CD4-positive, alpha-beta T cell (primary cell): Measurements from ENCODE around the gene CALN1. TPM values are rescaled to one million over a fixed set of nuclear protein-coding genes. Genes with fewer than 3 reads are reported as not detected.
"Not testable (repeated sequence)": the region's sequence is repeated elsewhere in the genome, so short reads cannot be mapped to it uniquely, and the experiment has no call there.

Source experiments
- ATAC-seq: fragments of 200-7000 bp; cut with Tn5 transposase; one replicate; pipeline ENCODE4 v1.10.0; 2022; ENCODE audit warnings: mild to moderate bottlenecking; ENCODE audit not compliant: poor library complexity
- CTCF ChIA-PET: fragments of 350-600 bp; sonication (Branson Sonifier 250); formaldehyde crosslinking; loops from one replicate; lab custom pipeline; 2021; ENCODE audit warnings: antibody characterized with exemption, inconsistent platforms; lab: Charles Lee
- POLR2A ChIA-PET: fragments of 350-600 bp; sonication (Branson Sonifier 250); formaldehyde crosslinking; loops from one replicate; lab custom pipeline; 2021; ENCODE audit warnings: antibody characterized with exemption, inconsistent platforms; lab: Charles Lee
- DNase-seq, 14 experiments: peaks; one replicate each; pipeline ENCODE4 v3.0.0-alpha.2; 2013 to 2020; ENCODE audit warnings: mixed read lengths in 2 of 14
- H3K27ac ChIP-seq, 2 donors: one replicate each; pipeline versions ENCODE4 v1.5.1 to v1.7.0; 2013; ENCODE audit warnings: low read length in 2 of 2, low read depth in 1 of 2, mild to moderate bottlenecking in 1 of 2
- H3K27me3 ChIP-seq, 2 experiments: 1 replicate in 1 of 2; 2 replicates in 1 of 2; pipeline versions ENCODE4 v1.6.1 to v1.7.0; 2013; ENCODE audit warnings: low read length in 2 of 2, control low read depth in 1 of 2, mild to moderate bottlenecking in 1 of 2, moderate library complexity in 1 of 2; ENCODE audit not compliant: insufficient read depth in 2 of 2, control insufficient read depth in 1 of 2
- H3K36me3 ChIP-seq: one replicate; pipeline ENCODE4 v1.6.1; 2013; ENCODE audit warnings: low read length, control low read depth; ENCODE audit not compliant: insufficient read depth
- H3K4me1 ChIP-seq: one replicate; pipeline ENCODE4 v1.6.1; 2013; ENCODE audit warnings: low read length, control low read depth; ENCODE audit not compliant: insufficient read depth
- H3K4me3 ChIP-seq: one replicate; pipeline ENCODE4 v1.5.1; 2013; ENCODE audit warnings: mild to moderate bottlenecking, low read length, moderate library complexity
- H3K9me3 ChIP-seq, 2 experiments: 1 replicate in 1 of 2; 2 replicates in 1 of 2; pipeline versions ENCODE4 v1.6.1 to v1.7.0; 2013; ENCODE audit warnings: low read length in 2 of 2, mild to moderate bottlenecking in 2 of 2, control low read depth in 1 of 2, moderate library complexity in 1 of 2; ENCODE audit not compliant: control insufficient read depth in 1 of 2, insufficient read depth in 1 of 2
- H3K27ac Mint-ChIP-seq: one replicate; pipeline ENCODE4 v1.8.0; 2020; ENCODE audit warnings: mixed read lengths
- H3K27me3 Mint-ChIP-seq: one replicate; pipeline ENCODE4 v1.8.0; 2021; ENCODE audit warnings: mixed read lengths
- H3K36me3 Mint-ChIP-seq: one replicate; pipeline ENCODE4 v1.8.0; 2021; ENCODE audit warnings: low read depth, mixed read lengths
- H3K4me1 Mint-ChIP-seq: one replicate; pipeline ENCODE4 v1.8.0; 2021; ENCODE audit warnings: low read depth, mixed read lengths
- H3K4me3 Mint-ChIP-seq: one replicate; pipeline ENCODE4 v1.8.0; 2020; ENCODE audit warnings: mild to moderate bottlenecking, mixed read lengths
- H3K9me3 Mint-ChIP-seq: one replicate; pipeline ENCODE4 v1.8.0; 2020; ENCODE audit warnings: mixed read lengths
- CTCF ChIP-seq: fragments of 200-600 bp; IDR thresholded peaks from one replicate; pipeline ENCODE4 v1.8.0; 2022; ENCODE audit warnings: antibody characterized with exemption, mild to moderate bottlenecking
- intact Hi-C, 2 experiments: fragments of 100-400 bp; cut with DNase I in 1 of 2; cut with micrococcal nuclease in 1 of 2; formaldehyde crosslinking; loops; one replicate each; pipeline versions ENCODE4 v1.15.1 to v1.9.0; 2023 to 2025; cut with DNase I, micrococcal nuclease
- total RNA-seq, 174 experiments: library from RNA in 2 of 174; stranded (reverse) in 2 of 174; gene quantifications; one replicate each; pipeline ENCODE4 v1.2.3 and lab custom pipeline; 2021 to 2026

The CALN1 gene
- total RNA-seq, 2 experiments from 2014 or later: 0.06 TPM; not detected in 1

- Histone ChIP-seq H3K4me3 (no peak overlapping the region), H3K4me1 (no peaks in the 10 kb centered on the region), H3K27ac (no peak overlapping the region), H3K36me3 (no peaks in the 10 kb centered on the region), H3K27me3 (no peaks in the 10 kb centered on the region), H3K9me3 (peaks cover 0 to 4% of the 10 kb centered on the region in 2 experiments)
- Mint-ChIP-seq H3K27me3 (peaks cover 13% of the 10 kb centered on the region), H3K4me1 (no peaks in the 10 kb centered on the region), H3K27ac (no peak overlapping the region), H3K36me3 (no peaks in the 10 kb centered on the region), H3K4me3 (no peak overlapping the region), H3K9me3 (peaks cover 3% of the 10 kb centered on the region)
- CTCF ChIA-PET: no interaction called here
- no peak for DNase-seq
- ATAC-seq: no peak
- intact Hi-C loops: no loop called here
- no peak for TF ChIP-seq CTCF
- POLR2A ChIA-PET: no interaction called here
These were observed 68.1 kb downstream of the CALN1 start for GRCh38 chr7:72343991-72344390.

- H3K27ac ChIP-seq, ATAC-seq, DNase-seq, H3K4me3 Mint-ChIP-seq, H3K4me3 ChIP-seq, H3K27me3 ChIP-seq, H3K9me3 ChIP-seq, intact Hi-C loops, H3K9me3 Mint-ChIP-seq, CTCF ChIA-PET, H3K27ac Mint-ChIP-seq, H3K36me3 ChIP-seq, H3K36me3 Mint-ChIP-seq, H3K4me1 ChIP-seq, H3K4me1 Mint-ChIP-seq, POLR2A ChIA-PET: not testable (repeated sequence)
- peaks cover 18% of the 10 kb centered on the region for H3K27me3 Mint-ChIP-seq
These were observed 68.8 kb downstream of the CALN1 start for GRCh38 chr7:72343354-72343753.

GRCh38 chr7:72337390-72338167 lies 74.6 kb downstream of the CALN1 start:
- H3K4me1 Mint-ChIP-seq: no peaks in the 10 kb centered on the region
- ATAC-seq: no peak
- no peak overlapping the region for H3K4me3 ChIP-seq
- peaks cover 41% of the 10 kb centered on the region for H3K27me3 Mint-ChIP-seq
- ChIA-PET POLR2A (no interaction called here), CTCF (no interaction called here)
- H3K4me3 Mint-ChIP-seq: no peak overlapping the region
- H3K9me3 ChIP-seq: peaks cover 0 to 15% of the 10 kb centered on the region in 2 experiments
- H3K27ac Mint-ChIP-seq: no peak overlapping the region
- no peaks in the 10 kb centered on the region for H3K36me3 ChIP-seq
- no peak for DNase-seq
- no peak for TF ChIP-seq CTCF
- peaks cover 8 to 25% of the 10 kb centered on the region in 2 experiments for H3K27me3 ChIP-seq
- peaks cover 6% of the 10 kb centered on the region for H3K9me3 Mint-ChIP-seq
- intact Hi-C loops: loop anchor here in 1 of 2 experiments (10.0 kb wide), 1 partner anchor 583 kb away; no protein-coding TSS in a partner anchor
- H3K4me1 ChIP-seq: no peaks in the 10 kb centered on the region
- H3K36me3 Mint-ChIP-seq: no peaks in the 10 kb centered on the region
- no peak overlapping the region for H3K27ac ChIP-seq
